ENCODE results near the gene DIP2C. TPM values are rescaled to one million over a fixed set of nuclear protein-coding genes. Genes with fewer than 3 reads are reported as not detected.

DIP2C gene
- total RNA-seq, 2 donors from 2014 or later = 21.1 to 23.8 TPM

DNA sequence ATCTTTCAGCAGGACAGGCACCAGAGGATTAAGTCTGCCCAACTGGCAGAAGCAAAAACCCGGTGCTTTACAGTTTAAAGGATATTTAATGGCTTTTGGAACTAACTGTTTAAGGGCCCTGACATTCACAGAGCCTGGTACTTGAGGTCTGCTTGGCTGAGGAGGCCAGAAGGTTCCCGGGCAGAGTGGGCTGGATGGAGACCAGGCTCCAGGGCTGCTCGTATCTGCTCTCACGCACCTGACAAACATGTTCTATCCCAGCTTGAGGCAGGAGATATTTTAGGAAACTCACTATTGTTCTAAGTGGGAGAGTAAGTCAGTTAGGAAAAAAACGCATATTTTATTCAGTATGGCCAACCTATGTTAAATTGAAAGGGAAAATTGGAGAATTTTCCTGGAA lies 410.8 kb downstream of the DIP2C start:
- peaks cover 0 to 10% of the 10 kb centered on the region in 2 donors for H3K4me1 ChIP-seq
- no peak overlapping the region for H3K27ac ChIP-seq
- DNase-seq (ENCODE audit: low spot score) = no peak
- no peaks in the 10 kb centered on the region for H3K27me3 ChIP-seq
- no peak overlapping the region for H3K4me3 ChIP-seq
- TF ChIP-seq, protein P1, sequence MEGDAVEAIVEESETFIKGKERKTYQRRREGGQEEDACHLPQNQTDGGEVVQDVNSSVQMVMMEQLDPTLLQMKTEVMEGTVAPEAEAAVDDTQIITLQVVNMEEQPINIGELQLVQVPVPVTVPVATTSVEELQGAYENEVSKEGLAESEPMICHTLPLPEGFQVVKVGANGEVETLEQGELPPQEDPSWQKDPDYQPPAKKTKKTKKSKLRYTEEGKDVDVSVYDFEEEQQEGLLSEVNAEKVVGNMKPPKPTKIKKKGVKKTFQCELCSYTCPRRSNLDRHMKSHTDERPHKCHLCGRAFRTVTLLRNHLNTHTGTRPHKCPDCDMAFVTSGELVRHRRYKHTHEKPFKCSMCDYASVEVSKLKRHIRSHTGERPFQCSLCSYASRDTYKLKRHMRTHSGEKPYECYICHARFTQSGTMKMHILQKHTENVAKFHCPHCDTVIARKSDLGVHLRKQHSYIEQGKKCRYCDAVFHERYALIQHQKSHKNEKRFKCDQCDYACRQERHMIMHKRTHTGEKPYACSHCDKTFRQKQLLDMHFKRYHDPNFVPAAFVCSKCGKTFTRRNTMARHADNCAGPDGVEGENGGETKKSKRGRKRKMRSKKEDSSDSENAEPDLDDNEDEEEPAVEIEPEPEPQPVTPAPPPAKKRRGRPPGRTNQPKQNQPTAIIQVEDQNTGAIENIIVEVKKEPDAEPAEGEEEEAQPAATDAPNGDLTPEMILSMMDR (IDR thresholded peaks at IDR 0.05) = no peak
- H3K36me3 ChIP-seq = peaks cover 60% of the 10 kb centered on the region
- H3K9me3 ChIP-seq = no peaks in the 10 kb centered on the region

DNA sequence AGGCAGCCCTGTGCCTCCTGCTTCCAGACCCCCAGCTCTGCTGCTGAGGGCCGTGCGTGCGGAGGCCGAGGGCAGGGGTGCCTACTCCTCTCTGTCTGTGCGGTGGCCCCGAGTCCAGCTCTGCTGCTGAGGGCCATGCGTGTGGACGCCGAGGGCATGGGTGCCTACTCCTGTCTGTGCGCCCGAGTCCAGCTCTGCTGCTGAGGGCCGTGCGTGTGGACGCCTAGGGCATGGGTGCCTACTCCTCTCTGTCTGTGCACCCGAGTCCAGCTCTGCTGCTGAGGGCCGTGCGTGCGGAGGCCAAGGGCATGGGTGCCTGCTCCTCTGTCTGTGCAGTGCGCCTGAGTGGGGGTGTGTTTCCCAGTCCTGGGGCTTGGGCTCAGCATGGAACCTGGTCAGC lies 411.5 kb downstream of the DIP2C start:
- no peak for DNase-seq (ENCODE audit: low spot score)
- Histone ChIP-seq H3K27ac (no peak overlapping the region), H3K36me3 (peaks cover 56% of the 10 kb centered on the region), H3K27me3 (no peaks in the 10 kb centered on the region), H3K4me3 (no peak overlapping the region), H3K9me3 (no peaks in the 10 kb centered on the region), H3K4me1 (peaks cover 0 to 8% of the 10 kb centered on the region in 2 donors)
- TF ChIP-seq, protein P1 (IDR thresholded peaks at IDR 0.05) = no peak

DNA sequence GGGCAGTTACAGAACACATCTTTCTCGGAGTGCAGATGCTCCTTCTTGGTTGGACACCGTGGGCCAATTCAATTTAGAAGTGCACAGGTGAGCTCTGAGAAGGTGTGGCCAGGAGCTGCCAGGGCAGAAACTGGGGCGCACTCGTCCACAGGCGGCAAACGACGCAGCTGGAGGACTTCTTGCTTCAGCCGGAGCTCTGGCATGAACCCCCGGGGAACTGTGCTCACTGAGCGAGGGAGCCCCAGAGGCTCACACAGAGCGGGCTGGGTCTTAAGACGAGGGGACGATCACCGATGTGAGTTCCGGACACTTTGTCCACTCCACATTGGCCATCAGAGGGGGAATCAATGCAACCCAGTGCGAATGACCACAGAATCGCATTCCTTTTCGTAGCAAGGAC lies 413.8 kb downstream of the DIP2C start:
- Histone ChIP-seq H3K27ac (no peak overlapping the region), H3K9me3 (no peaks in the 10 kb centered on the region), H3K4me3 (no peak overlapping the region), H3K36me3 (peaks cover 39% of the 10 kb centered on the region), H3K4me1 (no peaks in the 10 kb centered on the region), H3K27me3 (no peaks in the 10 kb centered on the region)
- no peak for DNase-seq (ENCODE audit: low spot score)
- TF ChIP-seq, protein P1 (IDR thresholded peaks at IDR 0.05) = no peak

DNA sequence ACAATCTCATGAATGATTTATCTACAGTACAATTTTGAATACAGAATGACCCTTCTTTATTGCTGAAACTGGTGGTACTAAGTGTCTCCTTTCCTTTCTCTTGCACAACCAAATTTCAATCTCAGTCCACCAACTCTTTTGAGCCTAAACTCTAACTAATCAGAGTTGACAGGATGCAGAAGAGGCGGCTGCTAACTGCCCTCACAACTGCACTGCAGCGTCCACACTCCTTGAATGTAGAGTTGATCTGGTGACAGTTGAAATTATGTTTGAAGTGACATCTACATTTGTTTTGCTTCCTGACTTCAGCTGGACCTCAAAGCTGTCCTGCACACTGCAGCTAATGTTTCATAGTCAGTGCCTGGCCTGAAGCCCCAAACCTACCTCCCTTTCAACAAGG lies 414.6 kb downstream of the DIP2C start:
- no peaks in the 10 kb centered on the region for H3K4me1 ChIP-seq
- TF ChIP-seq, protein P1 (IDR thresholded peaks at IDR 0.05) = no peak
- H3K9me3 ChIP-seq = no peaks in the 10 kb centered on the region
- H3K36me3 ChIP-seq = peaks cover 31% of the 10 kb centered on the region
- H3K4me3 ChIP-seq = no peak overlapping the region
- no peak overlapping the region for H3K27ac ChIP-seq
- DNase-seq (ENCODE audit: low spot score) = no peak
- H3K27me3 ChIP-seq = no peaks in the 10 kb centered on the region

DNA sequence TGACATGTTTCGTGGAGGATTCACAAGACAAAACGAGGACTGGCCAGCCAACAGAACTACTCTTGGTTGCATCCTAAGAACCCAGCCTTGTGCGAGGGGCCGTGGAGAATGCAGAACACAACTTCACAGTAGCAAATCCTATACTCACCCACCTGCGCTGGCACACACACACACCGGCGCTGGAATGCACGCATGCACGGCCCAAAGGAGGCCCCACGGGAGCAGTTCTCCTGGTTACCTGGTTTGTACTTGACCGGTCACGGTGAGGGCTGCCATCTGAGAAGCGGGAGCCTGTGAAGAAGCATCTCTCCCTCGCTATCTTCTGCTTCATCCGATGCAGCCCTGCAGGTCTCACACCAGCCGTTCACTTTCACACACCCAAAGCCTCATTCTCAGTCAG lies 416.4 kb downstream of the DIP2C start:
- no peak overlapping the region for H3K27ac ChIP-seq
- no peaks in the 10 kb centered on the region for H3K4me1 ChIP-seq
- no peaks in the 10 kb centered on the region for H3K27me3 ChIP-seq
- H3K4me3 ChIP-seq = no peak overlapping the region
- no peaks in the 10 kb centered on the region for H3K9me3 ChIP-seq
- TF ChIP-seq, protein P1 (IDR thresholded peaks at IDR 0.05) = no peak
- H3K36me3 ChIP-seq = peaks cover 21% of the 10 kb centered on the region
- DNase-seq (ENCODE audit: low spot score) = no peak

DNA sequence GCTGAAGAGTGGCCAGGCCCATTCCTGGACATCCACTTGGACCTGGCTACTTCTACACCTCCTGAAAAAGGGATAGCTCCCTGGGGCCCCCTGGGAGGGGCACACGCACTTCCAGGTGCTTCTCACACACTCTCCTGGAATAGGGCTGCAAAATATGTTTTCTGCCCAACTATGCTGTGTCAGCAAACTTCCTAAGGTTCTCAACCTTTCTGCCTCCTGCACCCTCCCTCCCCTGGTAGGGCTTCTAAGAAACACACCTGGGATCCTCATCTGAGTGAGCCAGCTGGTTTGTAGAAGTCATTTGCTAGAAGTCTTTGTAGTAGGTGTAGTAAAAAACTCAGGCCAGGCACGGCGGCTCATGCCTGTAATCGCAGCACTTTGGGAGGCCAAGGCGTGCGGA lies 417.7 kb downstream of the DIP2C start:
- no peak overlapping the region for H3K4me3 ChIP-seq
- H3K27me3 ChIP-seq = no peaks in the 10 kb centered on the region
- DNase-seq (ENCODE audit: low spot score) = no peak
- TF ChIP-seq, protein P1 (IDR thresholded peaks at IDR 0.05) = no peak
- H3K36me3 ChIP-seq = peaks cover 8% of the 10 kb centered on the region
- H3K4me1 ChIP-seq = no peaks in the 10 kb centered on the region
- H3K27ac ChIP-seq = no peak overlapping the region
- H3K9me3 ChIP-seq = no peaks in the 10 kb centered on the region
